Stomach (tissue), 9 donors: ENCODE measurements around the gene FIBP. TPM values are rescaled to one million over a fixed set of nuclear protein-coding genes. Genes with fewer than 3 reads are reported as not detected.

Source experiments
- DNase-seq, 2 donors: peaks; one replicate each; pipeline versions ENCODE4 v3.0.0 to v3.0.0-alpha.2; 2013 to 2019
- H3K27ac ChIP-seq, 5 donors: fragments of 200-600 bp in 4 of 5; sonication (generic) in 4 of 5; one replicate each; pipeline ENCODE4 v1.5.1; 2013 to 2019; ENCODE audit warnings: mild to moderate bottlenecking in 1 of 5, moderate library complexity in 1 of 5
- H3K27me3 ChIP-seq, 3 donors: fragments of 200-600 bp; sonication (generic); one replicate each; pipeline ENCODE4 v1.5.1; 2017 to 2019; ENCODE audit warnings: mixed run types in 1 of 3
- H3K36me3 ChIP-seq, 4 donors: fragments of 200-600 bp; sonication (generic); 1 replicate in 3 of 4; 2 replicates in 1 of 4; pipeline ENCODE4 v1.5.1; 2016 to 2019
- H3K4me1 ChIP-seq, 4 donors: fragments of 200-600 bp; sonication (generic); one replicate each; pipeline ENCODE4 v1.5.1; 2016 to 2019
- H3K4me3 ChIP-seq, 4 donors: fragments of 200-600 bp; sonication (generic) in 3 of 4; one replicate each; pipeline ENCODE4 v1.5.1; 2016 to 2019; ENCODE audit warnings: mild to moderate bottlenecking in 1 of 4
- H3K9me3 ChIP-seq, 4 donors: fragments of 200-600 bp; sonication (generic); one replicate each; pipeline ENCODE4 v1.5.1; 2016 to 2019
- CTCF ChIP-seq, 7 experiments: fragments of 450-650 bp in 4 of 7; fragments of 200-600 bp in 3 of 7; sonication (generic) in 3 of 7; IDR thresholded peaks; one replicate each; pipeline ENCODE4 v1.5.1; 2016 to 2019; ENCODE audit warnings: antibody characterized with exemption in 7 of 7, control low read depth in 2 of 7, mild to moderate bottlenecking in 1 of 7
- EP300 ChIP-seq: sonication (generic); formaldehyde crosslinking; IDR thresholded peaks from one replicate; pipeline ENCODE4 v1.6.1; 2017; ENCODE audit warnings: antibody characterized with exemption
- POLR2A ChIP-seq, 4 donors: fragments of 450-650 bp; IDR thresholded peaks; one replicate each; pipeline ENCODE4 v1.6.1; 2016; ENCODE audit warnings: antibody characterized with exemption in 4 of 4, control low read depth in 2 of 4, mild to moderate bottlenecking in 1 of 4, moderate library complexity in 1 of 4
- POLR2AphosphoS5 ChIP-seq, 3 donors: sonication (generic); formaldehyde crosslinking; IDR thresholded peaks; one replicate each; pipeline ENCODE4 v1.6.1; 2016; ENCODE audit warnings: antibody characterized with exemption in 3 of 3
- WGBS, 5 donors: extraction: QIAGEN DNeasy Blood & Tissue Kit in 3 of 5; methylation state at CpG; one replicate each; pipeline versions ENCODE4 v1.1.5 to v1.1.7; 2013 to 2018; 5-methylcytosine and 5-hydroxymethylcytosine counted together
- intact Hi-C: fragments of 100-400 bp; cut with DNase I; formaldehyde crosslinking; loops from one replicate; pipeline ENCODE4 v1.15.1; 2023; ENCODE audit warnings: low total_unique reads
- polyA plus RNA-seq, 3 donors: library from polyadenylated mRNA; stranded (reverse); fragments of 200-250 nt; gene quantifications; one replicate each; pipeline ENCODE4 v1.2.3, GENCODE V29; 2013
- total RNA-seq, 5 donors: library from RNA; depleted of rRNA; stranded (reverse); fragments of >200 nt; gene quantifications; one replicate each; pipeline versions ENCODE4 v1.1.0 to v1.2.3, GENCODE V29; 2014 to 2016
- donor health status: healthy with polysubstance abuse.
- donor health status: Bipolar disorder and iron deficiency.
- donor health status: healthy.

The FIBP gene
- total and polyA plus RNA-seq, 8 donors, result 25.4 to 488 (median 70.2) TPM

GRCh38 chr11:65932558-65932919 lies 44.3 kb upstream of the FIBP start:
- no peak overlapping the region for H3K27ac ChIP-seq
- DNase-seq, result no peak
- H3K4me3 ChIP-seq, result no peak overlapping the region
- TF ChIP-seq POLR2AphosphoS5 (IDR thresholded peaks at IDR 0.05) (no peak), POLR2A (IDR thresholded peaks at IDR 0.05) (no peak), CTCF (IDR thresholded peaks at IDR 0.05) (no peak), EP300 (no peak)
- peaks cover 0 to 19% (median 4%) of the 10 kb centered on the region in 3 donors for H3K27me3 ChIP-seq
- H3K36me3 ChIP-seq, result no peaks in the 10 kb centered on the region
- H3K4me1 ChIP-seq, result peaks cover 0 to 6% (median 0%) of the 10 kb centered on the region in 4 donors
- intact Hi-C loops, result no loop called here
- H3K9me3 ChIP-seq, result no peaks in the 10 kb centered on the region
- 29 to 45% (median 34%) methylated on average over 9 of the region's 9 CpGs for WGBS, 5 donors

- H3K4me3 ChIP-seq, result no peak overlapping the region
- DNase-seq, result no peak
- no peak overlapping the region for H3K27ac ChIP-seq
- H3K36me3 ChIP-seq, result no peaks in the 10 kb centered on the region
- intact Hi-C loops, result no loop called here
- H3K4me1 ChIP-seq, result peaks cover 0 to 9% (median 0%) of the 10 kb centered on the region in 4 donors
- no peak for TF ChIP-seq POLR2AphosphoS5 (IDR thresholded peaks at IDR 0.05)
- no peak for TF ChIP-seq EP300
- no peak for TF ChIP-seq CTCF (IDR thresholded peaks at IDR 0.05)
- no peak for TF ChIP-seq POLR2A (IDR thresholded peaks at IDR 0.05)
- H3K27me3 ChIP-seq, result peaks cover 0 to 14% (median 4%) of the 10 kb centered on the region in 3 donors
- WGBS, 5 donors, result 41 to 62% (median 50%) methylated on average over 13 of the region's 13 CpGs
- H3K9me3 ChIP-seq, result no peaks in the 10 kb centered on the region
Observed at GRCh38 chr11:65931773-65932557, 43.7 kb upstream of the FIBP start.

GRCh38 chr11:65928667-65929066 lies 40.4 kb upstream of the FIBP start:
- intact Hi-C loops, result no loop called here
- 61 to 65% (median 65%) methylated on average over 4 to 6 of the region's 6 CpGs for WGBS, 5 donors
- no peak overlapping the region for H3K4me3 ChIP-seq

GRCh38 chr11:65927904-65928397 lies 39.7 kb upstream of the FIBP start:
- H3K9me3 ChIP-seq, result no peaks in the 10 kb centered on the region

More at GRCh38 chr11:65928667-65929066, 40.4 kb upstream of the FIBP start:
- no peak for TF ChIP-seq CTCF (IDR thresholded peaks at IDR 0.05)
- no peak for TF ChIP-seq POLR2A (IDR thresholded peaks at IDR 0.05)
- no peak for TF ChIP-seq POLR2AphosphoS5 (IDR thresholded peaks at IDR 0.05)
- TF ChIP-seq EP300, result no peak
- DNase-seq, result no peak
- peak overlapping the region in 2 of 5 donors; percentile 76 to 77 for H3K27ac ChIP-seq
- peaks cover 0 to 13% (median 4%) of the 10 kb centered on the region in 3 donors for H3K27me3 ChIP-seq
- no peaks in the 10 kb centered on the region for H3K9me3 ChIP-seq
- H3K36me3 ChIP-seq, result peaks cover 0 to 11% (median 3%) of the 10 kb centered on the region in 4 donors
- peaks cover 0 to 9% (median 0%) of the 10 kb centered on the region in 4 donors for H3K4me1 ChIP-seq

More at GRCh38 chr11:65927904-65928397, 39.7 kb upstream of the FIBP start:
- Histone ChIP-seq H3K27ac (peak overlapping the region; percentile 51 to 77 (median 62)), H3K27me3 (peaks cover 0 to 6% (median 0%) of the 10 kb centered on the region in 3 donors), H3K4me3 (no peak overlapping the region), H3K36me3 (peaks cover 4 to 18% (median 10%) of the 10 kb centered on the region in 4 donors), H3K4me1 (peaks cover 0 to 9% (median 0%) of the 10 kb centered on the region in 4 donors)
- no peak for TF ChIP-seq CTCF (IDR thresholded peaks at IDR 0.05)
- TF ChIP-seq EP300, result no peak
- TF ChIP-seq POLR2AphosphoS5 (IDR thresholded peaks at IDR 0.05), result no peak
- no peak for TF ChIP-seq POLR2A (IDR thresholded peaks at IDR 0.05)
- intact Hi-C loops, result no loop called here
- WGBS, 5 donors, result 29 to 36% (median 31%) methylated on average over 9 of the region's 9 CpGs
- peak; percentile 55 to 75 for DNase-seq
